ENCODE results near the gene SETD6. TPM values are rescaled to one million over a fixed set of nuclear protein-coding genes. Genes with fewer than 3 reads are reported as not detected.

The SETD6 gene
- total and polyA plus RNA-seq, 2 of the 8 experiments (the other 6 are each of a cell fraction or from before 2014, with no cell fraction given): 25.3 to 40.5 TPM

GRCh38 chr16:58536278-58536677 is 21.0 kb downstream of the SETD6 start:
- DNase-seq (ENCODE audit: low read depth in 1 of 2, low spot score in 2 of 2) (no peak), FAIRE-seq (no peak)
- Histone ChIP-seq H3K4me1 (replicated peaks in 1 of 4; ENCODE audit: control insufficient read depth in 3 of 4, insufficient read depth in 4 of 4, low read length in 3 of 4) (no peaks in the 10 kb centered on the region), H3K23ac (ENCODE audit: insufficient read length) (no peak overlapping the region), H3K14ac (ENCODE audit: insufficient read length) (no peak overlapping the region), H3K56ac (replicated peaks; ENCODE audit: insufficient read length, low read depth, low read length) (no peak overlapping the region), H3K79me2 (ENCODE audit: control insufficient read depth in 1 of 2, insufficient read depth in 2 of 2, low read length in 2 of 2) (no peaks in the 10 kb centered on the region), H3K9me3 (ENCODE audit: insufficient read depth in 2 of 2, low read depth in 1 of 2, low read length in 1 of 2) (no peaks in the 10 kb centered on the region), H3K23me2 (ENCODE audit: low read depth, low read length) (no peaks in the 10 kb centered on the region), H4K8ac (ENCODE audit: extremely low read depth, insufficient read depth, low read length) (no peak overlapping the region), H3K4ac (replicated peaks; ENCODE audit: insufficient read length, low read depth, low read length) (no peak overlapping the region), H2BK20ac (ENCODE audit: low read length) (no peak overlapping the region), H3K27me3 (replicated peaks in 1 of 4; ENCODE audit: control insufficient read depth in 3 of 4, extremely low read depth in 1 of 4, insufficient read depth in 3 of 4, low read length in 3 of 4) (no peaks in the 10 kb centered on the region), H3K36me3 (ENCODE audit: control insufficient read depth in 2 of 4, insufficient read depth in 4 of 4, low read length in 3 of 4) (peaks cover 60 to 94% (median 85%) of the 10 kb centered on the region in 4 experiments), H3K4me3 (ENCODE audit: extremely low read depth in 1 of 4, insufficient read depth in 2 of 4, low read depth in 3 of 4, low read length in 4 of 4) (no peak overlapping the region), H2BK15ac (ENCODE audit: low read length) (no peak overlapping the region), H4K91ac (replicated peaks; ENCODE audit: insufficient read length, low read length) (no peak overlapping the region), H3K18ac (ENCODE audit: extremely low read depth, low read length) (no peak overlapping the region), H3K4me2 (ENCODE audit: insufficient read depth in 1 of 2, low read depth in 2 of 2, low read length in 2 of 2) (no peak overlapping the region), H3K27ac (ENCODE audit: low read depth, low read length) (no peak overlapping the region), H2AFZ (ENCODE audit: low read length) (no peak overlapping the region), H2BK12ac (ENCODE audit: low read depth, low read length) (no peak overlapping the region), H2BK5ac (ENCODE audit: low read depth, low read length) (no peak overlapping the region), H2AK5ac (ENCODE audit: low read depth, low read length) (no peak overlapping the region), H3K79me1 (ENCODE audit: low read depth, low read length) (no peaks in the 10 kb centered on the region; the same call in 1 of the 2 replicates), H4K5ac (ENCODE audit: insufficient read length, low read depth, low read length) (no peak overlapping the region), H4K20me1 (replicated peaks in 1 of 2; ENCODE audit: control insufficient read depth in 1 of 2, insufficient read depth in 2 of 2, low read length in 2 of 2) (peaks cover 3 to 8% of the 10 kb centered on the region in 2 experiments), H3K9ac (replicated peaks in 1 of 4; ENCODE audit: extremely low read depth in 1 of 4, low read depth in 3 of 4, low read length in 3 of 4) (no peak overlapping the region), H2BK120ac (replicated peaks; ENCODE audit: low read depth, low read length) (no peak overlapping the region)
- 88% methylated on average over 5 of the region's 5 CpGs; no CpG with 5 or more reads in 1 of the 2 experiments for WGBS, 2 experiments (ENCODE audit: extremely low coverage in 1 of 2, insufficient coverage in 1 of 2, insufficient read length in 1 of 2, insufficient replicate concordance in 2 of 2, low coverage in 1 of 2, low lambda C conversion rate in 2 of 2, missing lambda C conversion rate in 1 of 2)
- POLR2A ChIA-PET (ENCODE audit: partially characterized antibody): interaction anchor here (0.8 kb wide), 1 partner anchor 52 kb away, joined by 3 read pairs; no protein-coding TSS in a partner anchor
- CTCF ChIA-PET (ENCODE audit: partially characterized antibody): interaction anchor here (1.1 to 1.4 kb wide), 3 partner anchors 10 to 27 kb away, joined by 3 to 4 read pairs (median 3); no protein-coding TSS in a partner anchor
- TF ChIP-seq SIRT6 (IDR thresholded peaks at IDR 0.05; ENCODE audit: low read length) (no peak), CTBP2 (IDR thresholded peaks at IDR 0.05; ENCODE audit: borderline replicate concordance, insufficient read depth, insufficient read length, low read length) (no peak), TCF12 (IDR thresholded peaks at IDR 0.05; ENCODE audit: low read depth, low read length) (no peak), RBBP5 (IDR thresholded peaks at IDR 0.05; ENCODE audit: borderline replicate concordance, low read depth, low read length) (no peak), RFX5 (IDR thresholded peaks at IDR 0.05; ENCODE audit: borderline replicate concordance, low read depth, low read length) (no peak), MAX (IDR thresholded peaks at IDR 0.05) (no peak), MAFK (IDR thresholded peaks at IDR 0.05; ENCODE audit: low read depth, low read length) (no peak), ATF3 (IDR thresholded peaks at IDR 0.05; ENCODE audit: insufficient read depth, low read depth, low read length) (no peak), CEBPB (IDR thresholded peaks at IDR 0.05; ENCODE audit: low read depth, low read length) (no peak), ATF2 (IDR thresholded peaks at IDR 0.05; ENCODE audit: low read length) (no peak), BACH1 (IDR thresholded peaks at IDR 0.05; ENCODE audit: low read length) (no peak), POU5F1 (IDR thresholded peaks at IDR 0.05; ENCODE audit: low read depth, low read length) (no peak)
